Small intestine (tissue), 7 donors: ENCODE data around the gene TUBB1. TPM values are rescaled to one million over a fixed set of nuclear protein-coding genes. Genes with fewer than 3 reads are reported as not detected.
A peak's percentile ranks its signal among the peaks of the same experiment; 100 is the strongest.

Experiments
- DNase-seq, 2 donors: peaks; one replicate each; pipeline versions ENCODE4 v3.0.0 to v3.0.0-alpha.2; 2013
- FAIRE-seq: peaks from 2 replicates; lab custom pipeline; 2012; peaks lifted over from hg19 to GRCh38; lab: Jason Lieb, UNC
- H3K27ac ChIP-seq, 3 donors: one replicate each; pipeline ENCODE4 v1.5.1; 2013; ENCODE audit warnings: low read length in 2 of 3, mild to moderate bottlenecking in 2 of 3, control low read depth in 1 of 3, inconsistent platforms in 1 of 3, low read depth in 1 of 3, moderate library complexity in 1 of 3
- H3K27me3 ChIP-seq, 3 donors: one replicate each; pipeline ENCODE4 v1.6.1; 2013; ENCODE audit warnings: low read length in 3 of 3, inconsistent platforms in 1 of 3; ENCODE audit not compliant: control insufficient read depth in 3 of 3, insufficient read depth in 3 of 3
- H3K36me3 ChIP-seq, 3 donors: one replicate each; pipeline ENCODE4 v1.6.1; 2013; ENCODE audit warnings: low read length in 3 of 3, inconsistent platforms in 1 of 3, low read depth in 1 of 3, mild to moderate bottlenecking in 1 of 3, moderate library complexity in 1 of 3; ENCODE audit not compliant: control insufficient read depth in 3 of 3, insufficient read depth in 2 of 3
- H3K4me1 ChIP-seq, 3 donors: one replicate each; pipeline ENCODE4 v1.6.1; 2013; ENCODE audit warnings: low read length in 2 of 3, inconsistent platforms in 1 of 3, low read depth in 1 of 3, mild to moderate bottlenecking in 1 of 3, moderate library complexity in 1 of 3; ENCODE audit not compliant: control insufficient read depth in 3 of 3, insufficient read depth in 2 of 3
- H3K4me3 ChIP-seq, 3 donors: one replicate each; pipeline ENCODE4 v1.5.1; 2013; ENCODE audit warnings: low read length in 3 of 3, control low read depth in 1 of 3, inconsistent platforms in 1 of 3, low read depth in 1 of 3, mild to moderate bottlenecking in 1 of 3, moderate library complexity in 1 of 3
- H3K9me3 ChIP-seq, 2 donors: one replicate each; pipeline ENCODE4 v1.6.1; 2013; ENCODE audit warnings: low read depth in 1 of 2, low read length in 1 of 2; ENCODE audit not compliant: control insufficient read depth in 2 of 2, insufficient read depth in 1 of 2
- WGBS, 3 donors: extraction: QIAGEN DNeasy Blood & Tissue Kit; methylation state at CpG; one replicate each; pipeline ENCODE4 v1.1.7; 2013; 5-methylcytosine and 5-hydroxymethylcytosine counted together
- polyA plus RNA-seq, 4 donors: library from polyadenylated mRNA; stranded (reverse) in 3 of 4; unstranded in 1 of 4; fragments of 200-250 nt in 3 of 4; fragments of 120-200 nt in 1 of 4; gene quantifications; one replicate each; pipeline versions ENCODE4 v1.2.1 to v1.2.3, GENCODE V29; 2013
- donor health status: healthy with polysubstance abuse.
- donor health status: control.
- donor health status: control.
- donor health status: Bipolar disorder and iron deficiency.
- donor health status: healthy.

TUBB1 gene
- polyA plus RNA-seq, 4 donors, result 0.01 to 0.30 TPM; not detected in 2

- Histone ChIP-seq H3K36me3 (peaks cover 7 to 72% (median 27%) of the 10 kb centered on the region in 3 donors), H3K4me1 (peaks cover 2 to 16% (median 2%) of the 10 kb centered on the region in 3 donors), H3K27me3 (no peaks in the 10 kb centered on the region), H3K27ac (no peak overlapping the region), H3K9me3 (no peaks in the 10 kb centered on the region), H3K4me3 (no peak overlapping the region)
- FAIRE-seq (no peak), DNase-seq (no peak)
- WGBS, 3 donors, result 90 to 93% (median 91%) methylated on average over 13 of the region's 13 CpGs
These were observed 18.2 kb upstream of the TUBB1 start for GRCh38 chr20:59001068-59001448.

- Histone ChIP-seq H3K9me3 (no peaks in the 10 kb centered on the region), H3K4me3 (no peak overlapping the region), H3K27ac (no peak overlapping the region), H3K36me3 (peaks cover 6 to 66% (median 21%) of the 10 kb centered on the region in 3 donors), H3K27me3 (no peaks in the 10 kb centered on the region), H3K4me1 (peaks cover 2 to 20% (median 2%) of the 10 kb centered on the region in 3 donors)
- FAIRE-seq (no peak), DNase-seq (no peak)
- 94 to 96% (median 95%) methylated on average over 24 to 27 of the region's 27 CpGs for WGBS, 3 donors
These were observed 17.6 kb upstream of the TUBB1 start for GRCh38 chr20:59001449-59002171.

GRCh38 chr20:59002388-59002787, 16.8 kb upstream of the TUBB1 start:
- Histone ChIP-seq H3K27ac (no peak overlapping the region), H3K36me3 (peaks cover 2 to 59% (median 16%) of the 10 kb centered on the region in 3 donors)

GRCh38 chr20:59002874-59003399, 16.3 kb upstream of the TUBB1 start:
- H3K4me1 ChIP-seq, result peaks cover 2 to 20% (median 4%) of the 10 kb centered on the region in 3 donors
- H3K36me3 ChIP-seq, result peaks cover 0 to 55% (median 11%) of the 10 kb centered on the region in 3 donors
- H3K9me3 ChIP-seq, result no peaks in the 10 kb centered on the region
- WGBS, 3 donors, result 89 to 90% (median 90%) methylated on average over 17 of the region's 17 CpGs
- DNase-seq, result no peak
- no peak overlapping the region for H3K27ac ChIP-seq
- no peaks in the 10 kb centered on the region for H3K27me3 ChIP-seq
- no peak for FAIRE-seq
- no peak overlapping the region for H3K4me3 ChIP-seq

More at GRCh38 chr20:59002388-59002787, 16.8 kb upstream of the TUBB1 start:
- no peaks in the 10 kb centered on the region for H3K9me3 ChIP-seq
- WGBS, 3 donors, result 77 to 94% (median 88%) methylated on average over 7 to 8 of the region's 8 CpGs
- H3K4me3 ChIP-seq, result no peak overlapping the region
- no peaks in the 10 kb centered on the region for H3K27me3 ChIP-seq
- DNase-seq, result no peak
- peaks cover 2 to 20% (median 2%) of the 10 kb centered on the region in 3 donors for H3K4me1 ChIP-seq
- no peak for FAIRE-seq

- H3K27me3 ChIP-seq, result no peaks in the 10 kb centered on the region
- DNase-seq, result no peak
- no peaks in the 10 kb centered on the region for H3K9me3 ChIP-seq
- no peak overlapping the region for H3K4me3 ChIP-seq
- H3K4me1 ChIP-seq, result peaks cover 2 to 20% (median 4%) of the 10 kb centered on the region in 3 donors
- FAIRE-seq, result no peak
- 83 to 86% (median 84%) methylated on average over 16 of the region's 16 CpGs for WGBS, 3 donors
- H3K36me3 ChIP-seq, result peaks cover 0 to 52% (median 9%) of the 10 kb centered on the region in 3 donors
- H3K27ac ChIP-seq, result peak overlapping the region in 1 of 3 donors; percentile 87
These were observed 15.3 kb upstream of the TUBB1 start for GRCh38 chr20:59003836-59004492.

- H3K4me3 ChIP-seq, result peak overlapping the region in 1 of 3 donors; percentile 87
These were observed 14.8 kb upstream of the TUBB1 start for GRCh38 chr20:59004493-59004762.

GRCh38 chr20:59004763-59005522, 14.3 kb upstream of the TUBB1 start:
- 16 to 32% (median 26%) methylated on average over 17 of the region's 17 CpGs for WGBS, 3 donors
- no peak for FAIRE-seq
- peaks cover 0 to 45% (median 6%) of the 10 kb centered on the region in 3 donors for H3K36me3 ChIP-seq
- H3K27ac ChIP-seq, result peak overlapping the region in 2 of 3 donors; percentile 87 to 98
- DNase-seq, result peak; percentile 58 to 94
- H3K27me3 ChIP-seq, result no peaks in the 10 kb centered on the region
- H3K9me3 ChIP-seq, result no peaks in the 10 kb centered on the region
- H3K4me1 ChIP-seq, result peaks cover 2 to 20% (median 4%) of the 10 kb centered on the region in 3 donors
- peak overlapping the region in 2 of 3 donors; percentile 23 to 87 for H3K4me3 ChIP-seq

More at GRCh38 chr20:59004493-59004762, 14.8 kb upstream of the TUBB1 start:
- Histone ChIP-seq H3K27ac (peak overlapping the region in 2 of 3 donors; percentile 52 to 87), H3K27me3 (no peaks in the 10 kb centered on the region), H3K36me3 (peaks cover 0 to 48% (median 7%) of the 10 kb centered on the region in 3 donors), H3K9me3 (no peaks in the 10 kb centered on the region), H3K4me1 (peaks cover 2 to 20% (median 4%) of the 10 kb centered on the region in 3 donors)
- FAIRE-seq, result no peak
- 37 to 51% (median 46%) methylated on average over 4 of the region's 4 CpGs for WGBS, 3 donors
- DNase-seq, result no peak
